GM19455 (cell line): Measurements from ENCODE around the gene FTO.
"Not testable (repeated sequence)": the region's sequence is repeated elsewhere in the genome, so short reads cannot be mapped to it uniquely, and the experiment has no call there.

Source experiments
- ATAC-seq: cut with Tn5 transposase; IDR thresholded peaks from one replicate; pipeline ENCODE4 v1.9.1; 2021; ENCODE audit not compliant: unreplicated experiment

FTO gene

GRCh38 chr16:54169112-54169511 is 465.2 kb downstream of the FTO start:
- no peak for ATAC-seq

DNA sequence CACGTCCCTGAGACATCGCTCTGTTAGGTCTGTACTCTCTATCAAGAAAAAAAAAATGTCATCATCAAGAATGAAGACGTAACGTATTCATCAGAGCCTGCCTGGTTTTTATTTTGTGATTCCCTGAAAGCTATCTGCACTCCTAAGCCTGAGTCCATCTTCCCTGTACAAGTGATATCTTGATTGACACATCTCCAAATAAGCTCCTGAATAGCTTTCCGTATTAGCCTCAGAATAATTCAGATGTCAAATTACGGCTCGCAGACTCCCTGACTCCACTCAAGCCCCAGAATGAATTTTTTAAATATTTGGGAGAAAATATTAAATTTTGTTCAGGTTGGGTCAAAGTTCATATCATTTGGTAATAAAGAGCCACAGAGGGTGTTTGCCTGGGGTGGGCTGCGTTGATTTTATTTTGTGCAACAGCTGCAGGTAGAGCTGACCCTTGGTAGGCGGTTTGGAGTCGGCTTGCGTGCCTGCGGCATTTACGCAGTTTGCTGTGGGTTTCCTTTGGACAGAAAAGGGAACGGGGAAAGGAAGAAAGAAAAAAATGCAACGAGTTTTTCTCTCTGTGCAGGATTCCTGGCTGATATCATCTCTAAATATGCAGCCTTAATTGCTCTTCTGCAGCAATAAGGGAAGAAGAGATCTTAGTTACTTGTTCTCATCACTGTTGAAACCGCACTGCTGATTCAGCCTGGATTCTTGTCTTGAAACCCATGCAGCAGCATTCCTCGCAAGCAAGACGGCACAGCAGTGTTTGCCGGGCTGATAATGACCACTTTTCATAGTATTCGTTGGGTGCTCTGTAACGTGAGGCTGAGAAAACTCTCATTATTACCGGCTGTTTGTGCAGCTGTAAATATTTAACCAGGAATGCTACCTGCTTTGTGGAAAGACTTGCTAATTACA is 467.9 kb downstream of the FTO start:
- no peak for ATAC-seq

DNA sequence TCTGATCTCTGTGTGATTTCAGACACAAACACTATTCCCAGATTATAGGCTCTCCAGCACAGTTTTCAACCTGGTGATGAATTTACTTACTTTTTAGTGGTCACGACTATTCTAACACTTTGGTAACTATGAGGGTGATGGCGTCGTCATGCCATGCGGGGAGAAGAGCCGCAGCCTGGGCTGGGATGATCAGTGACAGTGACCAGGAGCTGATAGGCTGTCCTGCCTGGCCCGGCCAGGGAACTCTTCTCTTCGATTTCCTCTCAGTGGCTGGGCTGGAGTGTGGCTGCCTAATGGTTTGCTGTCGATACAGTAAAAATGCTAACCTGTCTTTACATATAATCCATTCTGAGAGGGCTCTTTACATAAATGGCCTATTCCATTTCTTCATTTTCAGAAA is 469.5 kb downstream of the FTO start:
- no peak for ATAC-seq

DNA sequence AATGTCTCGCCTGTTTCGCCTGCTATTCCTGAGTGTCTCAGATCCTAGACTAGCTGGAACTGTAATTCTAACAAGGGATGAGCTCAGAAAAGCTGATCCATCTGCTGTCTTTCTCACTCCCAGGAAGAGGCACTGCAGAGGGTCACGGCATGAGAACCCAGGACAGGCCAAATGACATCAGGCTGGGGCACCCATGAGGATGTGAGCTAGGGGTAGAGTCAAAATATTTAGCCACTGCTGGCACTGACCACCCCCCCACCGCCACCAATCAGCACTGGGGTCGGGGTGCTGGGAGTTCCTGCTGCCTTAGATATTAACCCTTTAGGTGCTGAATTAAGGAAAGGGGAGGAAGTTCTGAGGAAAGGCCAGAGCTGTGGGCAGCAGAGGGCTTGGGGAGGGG is 470.2 kb downstream of the FTO start:
- no peak for ATAC-seq

GRCh38 chr16:54174750-54175149 is 470.8 kb downstream of the FTO start:
- no peak for ATAC-seq

- no peak for ATAC-seq
These were observed 471.2 kb downstream of the FTO start for GRCh38 chr16:54175169-54175551.

DNA sequence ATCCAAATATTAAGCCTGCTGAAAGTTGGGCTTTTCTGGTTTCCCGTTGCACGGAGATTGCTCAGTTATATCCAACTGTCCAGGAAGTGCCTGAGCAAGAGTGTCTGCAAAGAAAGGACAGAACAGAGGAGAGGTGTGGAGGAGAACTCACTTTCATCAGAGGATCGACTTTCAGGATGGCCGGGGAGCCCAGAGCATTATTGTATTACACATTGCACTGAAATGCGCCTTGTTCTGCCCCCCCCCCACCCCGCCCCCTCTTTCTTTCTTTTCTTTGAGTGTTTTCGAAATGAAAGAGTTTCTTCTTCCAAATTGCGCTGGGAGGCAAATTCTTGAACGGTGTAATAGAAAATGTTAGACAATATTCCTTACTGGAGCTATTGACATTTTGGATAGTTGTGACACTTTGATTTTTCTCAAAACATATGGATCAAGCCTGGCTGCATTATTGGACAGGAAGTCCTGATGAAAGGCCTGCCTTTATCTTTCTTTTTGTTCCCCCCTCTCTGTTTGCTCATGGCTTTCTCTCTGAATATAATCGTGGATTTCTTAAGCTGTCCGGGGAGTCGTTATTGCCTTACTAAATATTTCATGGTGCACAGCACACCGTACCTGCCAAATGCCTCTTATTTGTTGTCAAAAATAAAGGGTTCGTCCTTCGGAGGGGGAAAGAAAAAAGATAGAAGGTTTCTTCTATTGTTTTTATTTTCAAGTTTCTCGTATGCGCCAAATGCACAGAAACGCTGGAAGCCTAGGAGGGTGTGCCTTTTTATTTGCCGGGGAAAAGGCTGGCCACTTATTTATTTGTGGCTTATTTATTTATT is 471.8 kb downstream of the FTO start:
- ATAC-seq = no peak

GRCh38 chr16:54176376-54176901 is 472.5 kb downstream of the FTO start:
- ATAC-seq = no peak

- ATAC-seq = no peak
These were observed 473.3 kb downstream of the FTO start for GRCh38 chr16:54177052-54177861.

DNA sequence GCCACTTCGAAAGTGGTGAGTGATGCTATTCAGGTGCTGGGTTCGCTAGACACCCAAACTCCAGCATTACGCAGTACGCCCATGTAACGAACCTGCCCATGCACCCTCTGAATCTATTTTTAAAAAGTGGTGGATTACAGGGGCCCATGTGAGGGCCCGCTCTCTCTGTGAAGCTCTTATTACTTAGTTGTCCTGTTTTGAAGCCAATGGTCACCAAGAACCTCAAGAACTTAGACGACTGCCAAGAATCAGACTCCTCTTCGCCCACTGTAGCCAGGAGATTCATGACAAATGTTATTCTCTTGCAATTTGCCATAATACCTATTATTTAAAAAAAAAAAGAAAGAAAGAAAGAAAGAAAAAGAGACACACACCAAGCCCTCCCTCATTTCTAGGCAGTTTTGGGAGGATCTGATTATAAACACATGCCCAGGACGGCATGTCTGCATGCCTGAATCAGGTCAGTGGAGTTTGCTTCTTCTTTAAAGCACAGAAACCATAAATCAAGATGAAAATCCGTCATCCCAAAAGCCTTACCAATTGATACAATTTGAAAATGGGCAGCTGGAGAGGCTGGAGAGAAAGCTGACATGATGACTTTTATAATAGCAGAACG is 474.0 kb downstream of the FTO start:
- ATAC-seq = no peak

GRCh38 chr16:54178478-54178976 is 474.6 kb downstream of the FTO start:
- ATAC-seq = no peak

DNA sequence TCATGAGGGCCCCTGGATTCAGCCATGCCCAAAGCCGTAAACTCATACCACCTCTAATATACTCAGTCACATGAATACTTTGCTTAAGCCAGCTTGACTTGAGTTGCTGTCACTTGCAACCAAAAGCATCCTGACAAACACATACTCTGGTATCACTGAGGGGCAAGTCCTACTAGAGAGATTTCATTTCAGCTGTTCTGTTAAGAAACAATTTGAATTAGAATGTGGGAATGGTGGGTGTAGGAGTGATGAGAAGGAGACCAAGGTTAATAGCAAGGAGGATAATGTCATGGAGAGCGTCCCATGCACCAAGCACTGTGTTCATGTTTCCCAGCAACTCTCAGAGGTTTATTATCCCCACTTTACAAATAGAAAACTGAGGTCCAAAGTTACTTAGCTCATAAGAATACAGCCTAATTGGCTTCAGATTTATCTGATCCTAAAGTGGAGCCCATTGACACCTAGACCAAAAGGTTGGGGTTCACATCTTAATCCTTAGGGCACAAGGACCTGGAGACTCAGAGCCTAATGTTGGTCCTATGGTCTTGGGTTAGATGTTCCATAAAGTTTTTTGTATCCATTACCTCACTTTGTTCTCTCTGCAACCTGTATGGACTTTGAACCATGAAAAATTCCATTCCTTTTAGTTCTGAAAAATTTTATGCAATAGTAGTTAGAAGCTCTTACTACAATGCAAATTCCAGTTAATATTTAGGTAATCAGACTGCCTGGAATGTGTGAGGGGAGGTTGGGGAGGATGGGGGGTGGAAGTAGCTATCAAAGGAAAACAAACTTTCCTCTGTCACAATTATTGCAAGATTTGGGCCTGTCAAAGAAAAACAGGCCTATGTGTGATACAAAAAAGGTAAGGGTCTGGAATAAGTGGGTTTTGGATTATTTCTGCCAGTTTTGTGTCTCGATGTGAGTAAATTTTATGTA is 476.7 kb downstream of the FTO start:
- ATAC-seq = no peak

DNA sequence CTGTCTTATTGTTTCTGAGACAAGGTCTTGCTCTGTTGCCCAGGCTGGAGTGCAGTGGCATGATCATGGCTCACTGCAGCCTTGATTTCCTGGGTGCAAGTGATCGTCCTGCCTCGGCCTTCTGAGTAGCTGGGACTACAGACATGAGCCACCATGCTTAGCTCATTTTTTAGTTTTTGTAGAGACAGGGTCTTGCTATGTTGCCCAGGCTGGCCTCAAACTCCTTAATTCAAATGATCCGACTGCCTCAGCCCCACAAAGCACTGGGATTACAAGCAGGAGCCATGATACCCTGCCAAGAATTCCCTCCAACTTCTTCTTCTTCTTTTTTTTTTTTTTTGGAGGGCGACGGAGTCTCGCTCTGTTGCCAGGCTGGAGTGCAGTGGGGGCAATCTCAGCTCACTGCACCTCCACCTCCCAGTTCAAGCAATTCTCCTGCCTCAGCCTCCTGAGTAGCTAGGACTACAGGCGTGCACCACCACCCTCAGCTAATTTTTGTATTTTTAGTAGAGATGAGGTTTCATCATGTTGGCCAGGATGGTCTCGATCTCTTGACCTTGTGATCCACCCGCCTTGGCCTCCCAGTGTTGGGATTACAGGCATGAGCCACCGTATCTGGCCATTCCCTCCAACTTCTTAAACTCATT is 477.9 kb downstream of the FTO start:
- not testable (repeated sequence) for ATAC-seq

GRCh38 chr16:54185045-54185444 is 481.1 kb downstream of the FTO start:
- no peak for ATAC-seq

- ATAC-seq = no peak
These were observed 487.2 kb downstream of the FTO start for GRCh38 chr16:54191163-54191562.

GRCh38 chr16:54191592-54191991 is 487.6 kb downstream of the FTO start:
- ATAC-seq = no peak

GRCh38 chr16:54193013-54193664 is 489.2 kb downstream of the FTO start:
- ATAC-seq = no peak

DNA sequence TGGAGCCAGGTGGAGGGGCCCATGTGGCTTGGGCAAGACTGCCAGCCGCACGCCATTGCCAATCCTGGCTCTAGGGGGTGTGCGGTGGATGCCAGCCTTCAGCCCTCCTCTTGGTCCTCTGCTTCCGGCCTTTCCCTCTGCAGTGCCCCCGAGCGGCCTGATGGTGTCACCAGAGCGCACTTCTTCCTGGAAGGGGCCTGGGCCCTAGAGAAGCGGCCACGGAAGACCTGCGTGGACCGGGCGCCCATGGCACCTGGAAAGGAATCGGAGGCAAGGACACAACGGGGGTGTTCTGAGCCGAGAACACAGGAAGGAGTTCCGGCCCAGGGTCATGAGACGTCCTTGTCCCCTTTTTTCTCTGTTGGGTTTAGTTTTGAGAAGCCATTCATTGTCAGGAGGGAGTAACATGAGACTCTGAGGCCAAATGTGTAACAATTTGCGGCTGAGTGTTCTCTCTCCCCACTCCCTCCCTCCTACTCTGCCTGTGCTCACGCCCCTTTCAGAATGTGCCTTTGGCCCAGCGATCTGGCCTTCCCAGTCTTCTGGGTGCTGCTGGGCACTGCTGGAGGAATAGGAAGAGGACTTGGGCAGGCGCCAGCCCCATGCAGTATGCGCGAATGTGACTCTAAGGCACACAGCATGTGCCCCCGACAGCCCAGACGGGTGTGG is 489.8 kb downstream of the FTO start:
- ATAC-seq = peak; percentile 89
